Tibial nerve (tissue), 4 donors: ENCODE measurements around the gene ARPP19. TPM values are rescaled to one million over a fixed set of nuclear protein-coding genes. Genes with fewer than 3 reads are reported as not detected.
"Not testable (repeated sequence)": the region's sequence is repeated elsewhere in the genome, so short reads cannot be mapped to it uniquely, and the experiment has no call there.

Source experiments
- DNase-seq, 2 donors: peaks; one replicate each; pipeline ENCODE4 v3.0.0-alpha.2; 2019; ENCODE audit warnings: low spot score in 2 of 2
- H3K27ac ChIP-seq, 4 donors: fragments of 200-600 bp; sonication (generic) in 3 of 4; one replicate each; pipeline ENCODE4 v1.5.1; 2017 to 2019; ENCODE audit warnings: mild to moderate bottlenecking in 1 of 4
- H3K27me3 ChIP-seq, 2 donors: fragments of 200-600 bp; sonication (generic) in 1 of 2; one replicate each; pipeline versions ENCODE4 v1.5.1 to v1.6.0; 2017 to 2019
- H3K36me3 ChIP-seq, 3 donors: fragments of 200-600 bp; sonication (generic); one replicate each; pipeline ENCODE4 v1.5.1; 2018 to 2019
- H3K4me1 ChIP-seq, 4 donors: fragments of 200-600 bp; sonication (generic) in 3 of 4; one replicate each; pipeline ENCODE4 v1.5.1; 2017 to 2019
- H3K4me3 ChIP-seq, 4 donors: fragments of 200-600 bp; sonication (generic) in 3 of 4; one replicate each; pipeline ENCODE4 v1.5.1; 2017 to 2019; ENCODE audit warnings: mild to moderate bottlenecking in 1 of 4, moderate library complexity in 1 of 4
- H3K9me3 ChIP-seq, 4 donors: fragments of 200-600 bp; sonication (generic) in 3 of 4; one replicate each; pipeline ENCODE4 v1.5.1; 2017 to 2019
- CTCF ChIP-seq, 5 experiments: fragments of 200-600 bp in 3 of 5; fragments of 450-650 bp in 2 of 5; sonication (generic) in 3 of 5; IDR thresholded peaks; one replicate each; pipeline ENCODE4 v1.5.1; 2016 to 2019; ENCODE audit warnings: antibody characterized with exemption in 5 of 5, mild to moderate bottlenecking in 3 of 5, moderate library complexity in 2 of 5
- EP300 ChIP-seq, 2 donors: sonication (generic); formaldehyde crosslinking; IDR thresholded peaks; one replicate each; pipeline ENCODE4 v1.6.1; 2017; ENCODE audit warnings: antibody characterized with exemption in 2 of 2, mild to moderate bottlenecking in 1 of 2
- POLR2A ChIP-seq, 2 donors: fragments of 450-650 bp; IDR thresholded peaks; one replicate each; pipeline ENCODE4 v1.6.1; 2017; ENCODE audit warnings: antibody characterized with exemption in 2 of 2, mild to moderate bottlenecking in 2 of 2, moderate library complexity in 2 of 2
- WGBS, 2 donors: methylation state at CpG; one replicate each; pipeline ENCODE4 v1.1.5; 2018; 5-methylcytosine and 5-hydroxymethylcytosine counted together
- total RNA-seq, 4 donors: library from RNA; depleted of rRNA; stranded (reverse); fragments of >200 nt; gene quantifications; one replicate each; pipeline ENCODE4 v1.1.0, GENCODE V29; 2016

Gene ARPP19
- total RNA-seq, 4 donors from 2014 or later: 84.9 to 123 (median 110) TPM

- peaks cover 0 to 25% (median 0%) of the 10 kb centered on the region in 3 donors for H3K36me3 ChIP-seq
- H3K4me1 ChIP-seq: peaks cover 0 to 57% (median 15%) of the 10 kb centered on the region in 4 donors
- DNase-seq: no peak
- 87 to 93% methylated on average over 5 of the region's 5 CpGs for WGBS, 2 donors
- H3K4me3 ChIP-seq: no peak overlapping the region
- no peaks in the 10 kb centered on the region for H3K9me3 ChIP-seq
- no peak for TF ChIP-seq EP300 (IDR thresholded peaks at IDR 0.05)
- no peak for TF ChIP-seq POLR2A (IDR thresholded peaks at IDR 0.05)
- no peak for TF ChIP-seq CTCF (IDR thresholded peaks at IDR 0.05)
- H3K27ac ChIP-seq: no peak overlapping the region
- no peaks in the 10 kb centered on the region for H3K27me3 ChIP-seq
These were observed 10.6 kb downstream of the ARPP19 start for GRCh38 chr15:52558196-52558595.

GRCh38 chr15:52557274-52557641, 11.6 kb downstream of the ARPP19 start:
- Histone ChIP-seq H3K9me3 (no peaks in the 10 kb centered on the region), H3K36me3 (peaks cover 0 to 25% (median 0%) of the 10 kb centered on the region in 3 donors), H3K4me3 (no peak overlapping the region), H3K4me1 (peaks cover 0 to 53% (median 14%) of the 10 kb centered on the region in 4 donors), H3K27me3 (no peaks in the 10 kb centered on the region), H3K27ac (no peak overlapping the region)
- TF ChIP-seq CTCF (IDR thresholded peaks at IDR 0.05): no peak
- TF ChIP-seq EP300 (IDR thresholded peaks at IDR 0.05): no peak
- TF ChIP-seq POLR2A (IDR thresholded peaks at IDR 0.05): no peak
- DNase-seq: no peak

GRCh38 chr15:52556524-52557273, 12.1 kb downstream of the ARPP19 start:
- no peak for DNase-seq
- no peak overlapping the region for H3K27ac ChIP-seq
- peaks cover 0 to 27% (median 0%) of the 10 kb centered on the region in 3 donors for H3K36me3 ChIP-seq
- no peak for TF ChIP-seq EP300 (IDR thresholded peaks at IDR 0.05)
- TF ChIP-seq POLR2A (IDR thresholded peaks at IDR 0.05): no peak
- no peak for TF ChIP-seq CTCF (IDR thresholded peaks at IDR 0.05)
- H3K4me3 ChIP-seq: no peak overlapping the region
- no peaks in the 10 kb centered on the region for H3K27me3 ChIP-seq
- peaks cover 0 to 47% (median 11%) of the 10 kb centered on the region in 4 donors for H3K4me1 ChIP-seq
- WGBS, 2 donors: 79 to 83% methylated on average over 3 of the region's 3 CpGs
- no peaks in the 10 kb centered on the region for H3K9me3 ChIP-seq

- H3K27ac ChIP-seq: peak overlapping the region in 1 of 4 donors; percentile 2
- TF ChIP-seq POLR2A (IDR thresholded peaks at IDR 0.05): no peak
- TF ChIP-seq EP300 (IDR thresholded peaks at IDR 0.05): no peak
- no peak for TF ChIP-seq CTCF (IDR thresholded peaks at IDR 0.05)
- no peak overlapping the region for H3K4me3 ChIP-seq
- peaks cover 0 to 58% (median 0%) of the 10 kb centered on the region in 3 donors for H3K36me3 ChIP-seq
- no peak for DNase-seq
- peaks cover 0 to 8% (median 4%) of the 10 kb centered on the region in 4 donors for H3K4me1 ChIP-seq
- H3K9me3 ChIP-seq: no peaks in the 10 kb centered on the region
- 62 to 83% methylated on average over 2 of the region's 2 CpGs for WGBS, 2 donors
- no peaks in the 10 kb centered on the region for H3K27me3 ChIP-seq
These were observed 16.5 kb downstream of the ARPP19 start for GRCh38 chr15:52552303-52552702.

GRCh38 chr15:52551762-52552161, 17.1 kb downstream of the ARPP19 start:
- no peak for DNase-seq
- WGBS, 2 donors: 87 to 91% methylated on average over 6 of the region's 6 CpGs
- Histone ChIP-seq H3K4me1 (peaks cover 0 to 6% (median 2%) of the 10 kb centered on the region in 4 donors), H3K36me3 (peaks cover 0 to 60% (median 0%) of the 10 kb centered on the region in 3 donors), H3K27me3 (no peaks in the 10 kb centered on the region), H3K9me3 (no peaks in the 10 kb centered on the region), H3K4me3 (no peak overlapping the region), H3K27ac (peak overlapping the region in 1 of 4 donors; percentile 1)
- no peak for TF ChIP-seq CTCF (IDR thresholded peaks at IDR 0.05)
- no peak for TF ChIP-seq EP300 (IDR thresholded peaks at IDR 0.05)
- TF ChIP-seq POLR2A (IDR thresholded peaks at IDR 0.05): no peak

DNA sequence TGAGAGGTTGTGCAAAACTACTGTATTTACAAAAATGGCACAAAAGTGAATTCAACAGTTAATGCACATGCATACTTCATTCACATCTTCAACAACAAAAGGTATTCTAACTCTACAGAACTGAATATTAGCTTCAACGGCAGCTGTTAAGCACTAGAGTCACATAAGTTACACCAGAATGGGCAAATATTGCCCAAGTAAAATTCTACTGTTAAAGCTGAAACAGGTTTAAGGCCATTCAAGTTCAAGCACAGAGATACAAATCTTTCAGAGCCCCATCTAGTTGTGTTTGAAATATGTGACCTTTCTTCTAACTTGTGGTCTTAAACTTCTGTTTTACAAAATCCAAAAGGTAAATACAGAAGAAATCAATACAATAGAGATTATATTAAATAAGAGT, 17.6 kb downstream of the ARPP19 start:
- not testable (repeated sequence) for H3K9me3 ChIP-seq, H3K27ac ChIP-seq, H3K4me3 ChIP-seq, H3K4me1 ChIP-seq, DNase-seq, H3K27me3 ChIP-seq
- H3K36me3 ChIP-seq: peaks cover 0 to 65% (median 0%) of the 10 kb centered on the region in 3 donors
- WGBS, 2 donors: 87 to 96% methylated on average over 1 of the region's 1 CpG
